ENCODE data around the gene COBLL1.

DNA sequence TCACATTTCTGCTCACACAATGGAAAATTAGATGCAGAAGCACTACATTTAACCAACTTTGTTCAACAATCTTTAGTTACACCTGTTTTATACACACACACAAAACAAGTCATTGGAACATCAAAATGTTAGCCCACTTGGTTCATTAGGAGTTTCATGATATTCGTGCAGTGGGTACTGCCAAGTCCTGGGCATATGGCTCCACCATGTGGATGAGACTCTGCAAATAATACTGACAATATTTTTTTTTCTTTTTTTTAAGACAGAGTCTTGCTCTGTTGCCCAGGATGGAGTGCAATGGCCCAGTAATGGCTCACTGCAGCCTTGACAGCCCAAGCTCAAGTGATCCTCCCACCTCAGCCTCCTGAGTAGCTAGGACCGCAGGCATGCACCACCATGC lies 185.9 kb downstream of the COBLL1 start:
- TF ChIP-seq, protein P1, sequence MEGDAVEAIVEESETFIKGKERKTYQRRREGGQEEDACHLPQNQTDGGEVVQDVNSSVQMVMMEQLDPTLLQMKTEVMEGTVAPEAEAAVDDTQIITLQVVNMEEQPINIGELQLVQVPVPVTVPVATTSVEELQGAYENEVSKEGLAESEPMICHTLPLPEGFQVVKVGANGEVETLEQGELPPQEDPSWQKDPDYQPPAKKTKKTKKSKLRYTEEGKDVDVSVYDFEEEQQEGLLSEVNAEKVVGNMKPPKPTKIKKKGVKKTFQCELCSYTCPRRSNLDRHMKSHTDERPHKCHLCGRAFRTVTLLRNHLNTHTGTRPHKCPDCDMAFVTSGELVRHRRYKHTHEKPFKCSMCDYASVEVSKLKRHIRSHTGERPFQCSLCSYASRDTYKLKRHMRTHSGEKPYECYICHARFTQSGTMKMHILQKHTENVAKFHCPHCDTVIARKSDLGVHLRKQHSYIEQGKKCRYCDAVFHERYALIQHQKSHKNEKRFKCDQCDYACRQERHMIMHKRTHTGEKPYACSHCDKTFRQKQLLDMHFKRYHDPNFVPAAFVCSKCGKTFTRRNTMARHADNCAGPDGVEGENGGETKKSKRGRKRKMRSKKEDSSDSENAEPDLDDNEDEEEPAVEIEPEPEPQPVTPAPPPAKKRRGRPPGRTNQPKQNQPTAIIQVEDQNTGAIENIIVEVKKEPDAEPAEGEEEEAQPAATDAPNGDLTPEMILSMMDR (IDR thresholded peaks at IDR 0.05): no peak
- no peak for TF ChIP-seq POLR2A (IDR thresholded peaks at IDR 0.05)
